GM21825 (cell line): ENCODE data around the gene RPS16.
"Not testable (repeated sequence)": the region's sequence is repeated elsewhere in the genome, so short reads cannot be mapped to it uniquely, and the experiment has no call there.

ENCODE experiments used
- ATAC-seq: cut with Tn5 transposase; IDR thresholded peaks from one replicate; pipeline ENCODE4 v1.9.1; 2021; ENCODE audit warnings: mild to moderate bottlenecking, moderate library complexity; ENCODE audit not compliant: unreplicated experiment

The RPS16 gene

GRCh38 chr19:39435499-39436349 lies at the start of gene RPS16:
TSS of gene RPS16 (minus strand) at chr19:39435949. CDS start at chr19:39435895, 54 bp downstream.
- ATAC-seq, result peak; percentile 67

GRCh38 chr19:39483141-39483540 lies 47.4 kb upstream of the RPS16 start:
- no peak for ATAC-seq

GRCh38 chr19:39481676-39482075 lies 45.9 kb upstream of the RPS16 start:
- ATAC-seq, result no peak

- ATAC-seq, result no peak
Observed at GRCh38 chr19:39481229-39481545, 45.4 kb upstream of the RPS16 start.

- peak; percentile 87 for ATAC-seq
Observed at GRCh38 chr19:39480337-39481228, 44.8 kb upstream of the RPS16 start, which contains the start of gene TIMM50. TSS of gene TIMM50 (plus strand) at chr19:39480838. CDS start at chr19:39480854, 16 bp downstream.

- no peak for ATAC-seq
Observed at GRCh38 chr19:39479916-39480315, 44.2 kb upstream of the RPS16 start.

- not testable (repeated sequence) for ATAC-seq
Observed at GRCh38 chr19:39479319-39479801, 43.6 kb upstream of the RPS16 start.

- ATAC-seq, result no peak
Observed at GRCh38 chr19:39475748-39476147, 40.0 kb upstream of the RPS16 start.

- no peak for ATAC-seq
Observed at GRCh38 chr19:39474139-39474620, 38.4 kb upstream of the RPS16 start.

GRCh38 chr19:39473443-39473960 lies 37.8 kb upstream of the RPS16 start:
- no peak for ATAC-seq

- no peak for ATAC-seq
Observed at GRCh38 chr19:39472746-39473442, 37.1 kb upstream of the RPS16 start.

- ATAC-seq, result no peak
Observed at GRCh38 chr19:39471756-39472536, 36.2 kb upstream of the RPS16 start.

- ATAC-seq, result no peak
Observed at GRCh38 chr19:39470724-39471339, 35.1 kb upstream of the RPS16 start.

GRCh38 chr19:39469567-39469966 lies 33.8 kb upstream of the RPS16 start:
- ATAC-seq, result no peak

GRCh38 chr19:39469036-39469435 lies 33.3 kb upstream of the RPS16 start:
- no peak for ATAC-seq

- no peak for ATAC-seq
Observed at GRCh38 chr19:39467941-39468340, 32.2 kb upstream of the RPS16 start.

GRCh38 chr19:39465956-39466747 lies 30.4 kb upstream of the RPS16 start:
- ATAC-seq, result no peak

GRCh38 chr19:39463403-39463802 lies 27.7 kb upstream of the RPS16 start:
- no peak for ATAC-seq

- not testable (repeated sequence) for ATAC-seq
Observed at GRCh38 chr19:39451257-39451656, 15.5 kb upstream of the RPS16 start.
